ENCODE data around the gene TEX22.

Gene TEX22

GRCh38 chr14:105366386-105367074, 31.8 kb upstream of the TEX22 start:
- no peak for DNase-seq

- no peak for DNase-seq
These were observed 31.0 kb upstream of the TEX22 start for GRCh38 chr14:105367116-105368031.

GRCh38 chr14:105368032-105368417, 30.3 kb upstream of the TEX22 start:
- no peak for DNase-seq

GRCh38 chr14:105368426-105368825, 29.9 kb upstream of the TEX22 start:
- no peak for DNase-seq

- no peak for DNase-seq
These were observed 29.3 kb upstream of the TEX22 start for GRCh38 chr14:105368910-105369652.

- DNase-seq = no peak
These were observed 28.7 kb upstream of the TEX22 start for GRCh38 chr14:105369653-105370040.

GRCh38 chr14:105374389-105374788, 23.9 kb upstream of the TEX22 start:
- DNase-seq = no peak

GRCh38 chr14:105375635-105376057, 22.7 kb upstream of the TEX22 start:
- DNase-seq = no peak

- no peak for DNase-seq
These were observed 21.6 kb upstream of the TEX22 start for GRCh38 chr14:105376521-105377440.

- no peak for DNase-seq
These were observed 20.7 kb upstream of the TEX22 start for GRCh38 chr14:105377555-105378182.

DNA sequence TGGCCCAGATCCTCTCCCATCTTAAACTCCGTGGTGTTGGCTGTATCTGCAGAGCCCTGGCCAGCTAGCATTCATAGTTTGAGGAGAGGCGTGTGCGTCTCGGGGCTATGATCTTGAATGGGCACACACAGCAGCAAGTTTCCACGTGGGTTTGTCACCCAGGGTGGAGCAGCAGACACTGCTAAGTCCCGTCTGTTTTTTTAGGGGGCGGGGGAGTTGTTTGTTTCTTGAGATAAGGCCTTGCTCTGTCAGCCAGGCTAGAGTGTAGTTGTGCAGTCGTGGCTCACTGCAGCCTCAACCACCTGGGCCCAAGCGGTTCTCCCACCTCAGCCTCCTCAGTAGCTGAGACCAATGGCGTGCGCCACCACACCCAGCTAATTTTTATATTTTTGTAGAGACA, 20.1 kb upstream of the TEX22 start:
- DNase-seq = no peak

DNA sequence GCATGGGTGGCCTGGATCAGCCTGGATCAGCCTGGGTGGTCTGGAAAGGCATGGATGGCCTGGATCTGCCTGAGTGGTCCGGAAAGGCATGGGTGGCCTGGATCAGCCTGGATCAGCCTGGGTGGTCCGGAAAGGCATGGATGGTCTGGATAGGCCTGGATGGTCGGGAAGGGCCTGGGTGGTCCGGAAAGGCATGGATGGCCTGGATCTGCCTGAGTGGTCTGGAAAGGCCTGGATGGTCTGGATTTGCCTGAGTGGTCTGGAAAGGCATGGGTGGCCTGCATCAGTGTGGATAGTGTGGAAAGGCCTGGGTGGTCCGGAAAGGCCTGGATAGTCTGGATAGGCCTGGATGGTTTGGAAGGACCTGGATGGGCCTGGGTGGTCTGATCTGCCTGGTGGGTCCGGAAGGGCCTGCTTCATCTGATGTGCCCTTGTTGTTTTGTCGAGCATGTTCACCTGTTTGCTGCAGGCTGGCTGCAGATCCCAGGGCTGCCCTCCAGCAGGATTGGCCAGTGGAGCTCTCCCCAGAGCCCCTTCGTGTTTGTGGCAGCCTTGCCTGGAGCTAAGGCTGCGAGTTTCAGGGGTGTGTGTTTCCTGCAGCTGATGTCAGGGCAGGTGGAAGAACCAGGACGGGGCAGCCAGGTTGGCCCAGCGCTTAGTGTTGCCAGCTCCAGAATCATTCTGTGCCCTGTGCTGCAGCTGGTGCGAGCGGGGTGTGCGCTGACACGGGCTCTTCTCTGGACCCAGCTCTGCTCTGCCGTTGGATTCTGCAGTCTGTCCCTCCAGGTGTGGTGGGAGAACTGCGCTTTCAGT, 19.3 kb upstream of the TEX22 start:
- DNase-seq = no peak

GRCh38 chr14:105379946-105380345, 18.4 kb upstream of the TEX22 start:
- no peak for DNase-seq

DNA sequence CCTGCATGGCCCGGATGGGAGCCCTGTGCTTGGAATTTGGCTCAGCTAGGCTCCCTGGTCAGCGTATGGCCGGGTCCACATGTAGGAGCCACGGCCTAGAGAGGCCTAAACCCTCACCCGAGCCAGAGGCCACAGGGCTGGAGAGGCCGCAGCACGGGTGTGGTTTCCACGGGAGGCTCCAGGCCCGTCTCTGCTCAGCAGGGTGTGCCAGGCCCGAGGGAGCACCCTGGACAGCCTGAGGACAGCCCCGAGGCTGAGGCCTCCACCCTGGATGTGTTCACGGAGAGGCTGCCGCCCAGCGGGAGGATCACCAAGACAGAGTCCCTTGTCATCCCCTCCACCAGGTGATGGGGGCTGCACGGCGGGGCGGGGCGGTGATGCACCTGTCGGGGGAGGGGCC, 17.6 kb upstream of the TEX22 start:
- DNase-seq = no peak

GRCh38 chr14:105381446-105382342, 16.6 kb upstream of the TEX22 start:
- no peak for DNase-seq

GRCh38 chr14:105382343-105383082, 15.8 kb upstream of the TEX22 start:
- DNase-seq = no peak

GRCh38 chr14:105383083-105383730, 15.1 kb upstream of the TEX22 start:
- no peak for DNase-seq

- no peak for DNase-seq
These were observed 14.2 kb upstream of the TEX22 start for GRCh38 chr14:105384041-105384557.
